ENCODE results near the gene CALHM1. TPM values are rescaled to one million over a fixed set of nuclear protein-coding genes. Genes with fewer than 3 reads are reported as not detected.

Gene CALHM1
- total RNA-seq, 1 donor from 2014 or later, result not detected

DNA sequence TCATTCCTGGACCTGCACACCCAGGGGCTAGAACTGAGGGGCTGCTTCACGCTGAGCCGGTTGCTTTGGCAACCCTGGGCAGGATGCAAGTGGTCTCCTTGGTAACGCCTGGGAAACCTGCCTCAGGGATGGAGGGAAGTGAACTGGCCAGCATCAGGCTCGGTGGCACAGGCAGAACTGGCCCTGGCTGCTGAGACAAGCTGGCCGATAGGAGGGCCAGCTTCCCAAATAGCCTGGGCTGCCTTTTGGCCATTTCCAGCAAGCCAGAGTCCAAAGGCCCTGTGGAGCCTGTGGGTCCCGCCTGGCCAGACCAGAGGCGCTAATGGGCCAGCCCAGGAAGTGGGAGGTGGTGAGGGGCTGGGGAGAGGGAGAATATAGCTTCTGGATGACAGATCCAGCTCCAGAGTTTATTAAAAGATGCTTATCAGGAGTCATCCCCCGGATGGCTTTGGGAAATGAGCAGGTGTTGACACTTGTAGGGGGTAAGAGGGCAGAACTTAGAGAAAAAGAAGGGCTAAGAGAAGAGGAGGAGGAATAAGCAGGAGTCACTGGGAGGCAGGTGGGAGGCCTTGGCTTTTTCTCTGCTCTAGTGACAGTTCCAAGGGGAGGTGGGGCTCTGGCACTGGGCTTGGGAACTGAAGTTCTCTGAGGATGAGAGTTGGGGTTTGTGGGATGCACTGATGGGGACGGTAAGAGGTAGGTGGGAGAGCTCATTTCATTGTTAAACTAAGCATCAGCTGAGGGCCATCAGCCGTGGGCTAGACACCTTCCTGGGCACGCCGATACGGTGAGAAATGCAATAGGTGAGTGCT lies 44.4 kb upstream of the CALHM1 start:
- H3K36me3 ChIP-seq (ENCODE audit: control insufficient read depth, insufficient read depth, low read length), result no peaks in the 10 kb centered on the region
- TF ChIP-seq, protein P1, sequence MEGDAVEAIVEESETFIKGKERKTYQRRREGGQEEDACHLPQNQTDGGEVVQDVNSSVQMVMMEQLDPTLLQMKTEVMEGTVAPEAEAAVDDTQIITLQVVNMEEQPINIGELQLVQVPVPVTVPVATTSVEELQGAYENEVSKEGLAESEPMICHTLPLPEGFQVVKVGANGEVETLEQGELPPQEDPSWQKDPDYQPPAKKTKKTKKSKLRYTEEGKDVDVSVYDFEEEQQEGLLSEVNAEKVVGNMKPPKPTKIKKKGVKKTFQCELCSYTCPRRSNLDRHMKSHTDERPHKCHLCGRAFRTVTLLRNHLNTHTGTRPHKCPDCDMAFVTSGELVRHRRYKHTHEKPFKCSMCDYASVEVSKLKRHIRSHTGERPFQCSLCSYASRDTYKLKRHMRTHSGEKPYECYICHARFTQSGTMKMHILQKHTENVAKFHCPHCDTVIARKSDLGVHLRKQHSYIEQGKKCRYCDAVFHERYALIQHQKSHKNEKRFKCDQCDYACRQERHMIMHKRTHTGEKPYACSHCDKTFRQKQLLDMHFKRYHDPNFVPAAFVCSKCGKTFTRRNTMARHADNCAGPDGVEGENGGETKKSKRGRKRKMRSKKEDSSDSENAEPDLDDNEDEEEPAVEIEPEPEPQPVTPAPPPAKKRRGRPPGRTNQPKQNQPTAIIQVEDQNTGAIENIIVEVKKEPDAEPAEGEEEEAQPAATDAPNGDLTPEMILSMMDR (IDR thresholded peaks at IDR 0.05; ENCODE audit: insufficient read depth, low read length, poor library complexity, severe bottlenecking), result no peak
- peaks cover 21% of the 10 kb centered on the region for H3K27me3 ChIP-seq (ENCODE audit: control insufficient read depth, insufficient read depth, low read length)
- H3K4me3 ChIP-seq (ENCODE audit: low read depth, low read length), result no peak overlapping the region
- no peak for DNase-seq (ENCODE audit: low read depth)

DNA sequence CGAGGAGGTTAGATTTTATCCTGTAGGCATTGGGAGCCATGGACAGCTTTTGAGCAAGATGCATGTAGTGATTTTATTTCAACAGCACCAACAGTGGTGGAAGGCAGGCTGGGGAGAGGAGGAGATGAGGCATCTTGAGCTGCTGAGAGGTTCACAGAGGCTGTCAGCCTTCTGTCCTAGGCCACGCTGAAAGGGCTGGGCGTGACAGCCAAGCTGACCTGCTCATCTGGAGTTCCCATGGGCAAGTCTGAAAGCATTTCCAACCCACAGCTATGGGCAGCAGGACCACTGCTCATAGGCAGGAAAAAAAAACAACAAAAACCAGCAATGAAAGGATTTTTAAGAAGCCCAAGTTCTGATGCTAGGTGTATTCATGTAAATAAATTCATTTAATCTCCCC lies 42.5 kb upstream of the CALHM1 start:
- TF ChIP-seq, protein P1 (IDR thresholded peaks at IDR 0.05; ENCODE audit: insufficient read depth, low read length, poor library complexity, severe bottlenecking), result no peak

DNA sequence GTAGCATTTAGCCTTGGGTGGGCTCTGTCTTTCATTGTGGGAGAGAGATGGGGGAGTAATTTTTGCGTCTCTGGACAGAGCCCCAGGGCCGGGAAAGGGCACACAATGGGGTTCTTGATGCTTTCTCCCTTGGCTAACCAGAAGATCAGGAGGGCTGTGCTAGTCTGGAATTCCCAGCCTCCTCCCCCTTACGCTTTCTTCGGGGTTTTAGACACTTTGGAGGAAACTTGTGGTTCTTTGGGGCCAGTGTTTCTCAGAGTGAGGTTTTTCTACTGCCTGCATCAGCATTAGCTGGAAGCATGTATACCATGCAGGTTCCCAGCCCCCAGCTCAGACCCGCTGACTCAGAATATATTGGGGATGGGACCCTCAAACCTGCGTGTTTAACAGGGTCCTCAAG lies 41.8 kb upstream of the CALHM1 start:
- TF ChIP-seq, protein P1 (IDR thresholded peaks at IDR 0.05; ENCODE audit: insufficient read depth, low read length, poor library complexity, severe bottlenecking), result no peak
- H3K27me3 ChIP-seq (ENCODE audit: control insufficient read depth, insufficient read depth, low read length), result peaks cover 19% of the 10 kb centered on the region

More for the DNA sequence above, 42.5 kb upstream of the CALHM1 start:
- DNase-seq (ENCODE audit: low read depth), result no peak
- Histone ChIP-seq H3K4me3 (ENCODE audit: low read depth, low read length) (no peak overlapping the region), H3K36me3 (ENCODE audit: control insufficient read depth, insufficient read depth, low read length) (no peaks in the 10 kb centered on the region), H3K27me3 (ENCODE audit: control insufficient read depth, insufficient read depth, low read length) (peaks cover 15% of the 10 kb centered on the region)

DNA sequence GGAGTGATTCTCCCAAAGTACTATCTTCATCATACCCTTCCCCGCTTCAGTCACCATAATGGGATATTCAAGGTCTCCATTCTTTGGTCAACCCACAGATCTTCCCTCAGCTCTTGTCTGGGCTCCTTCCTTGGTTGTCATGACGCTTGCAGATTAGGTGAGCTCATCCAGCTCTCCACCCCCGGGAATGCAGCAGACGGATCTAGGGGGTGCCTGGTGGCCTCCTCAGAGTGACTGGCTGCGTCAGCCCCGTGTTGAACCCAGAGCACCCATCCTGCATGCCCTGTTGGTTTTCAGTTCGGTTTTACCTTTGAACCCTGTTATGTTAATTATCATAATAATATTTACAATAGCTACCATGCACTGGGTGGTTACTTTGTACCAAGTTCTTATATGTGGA lies 41.2 kb upstream of the CALHM1 start:
- peaks cover 24% of the 10 kb centered on the region for H3K27me3 ChIP-seq (ENCODE audit: control insufficient read depth, insufficient read depth, low read length)
- no peaks in the 10 kb centered on the region for H3K36me3 ChIP-seq (ENCODE audit: control insufficient read depth, insufficient read depth, low read length)
- H3K4me3 ChIP-seq (ENCODE audit: low read depth, low read length), result no peak overlapping the region
- TF ChIP-seq, protein P1 (IDR thresholded peaks at IDR 0.05; ENCODE audit: insufficient read depth, low read length, poor library complexity, severe bottlenecking), result no peak
- DNase-seq (ENCODE audit: low read depth), result no peak

More for the DNA sequence above, 41.8 kb upstream of the CALHM1 start:
- H3K36me3 ChIP-seq (ENCODE audit: control insufficient read depth, insufficient read depth, low read length), result no peaks in the 10 kb centered on the region
- no peak for DNase-seq (ENCODE audit: low read depth)
- no peak overlapping the region for H3K4me3 ChIP-seq (ENCODE audit: low read depth, low read length)

DNA sequence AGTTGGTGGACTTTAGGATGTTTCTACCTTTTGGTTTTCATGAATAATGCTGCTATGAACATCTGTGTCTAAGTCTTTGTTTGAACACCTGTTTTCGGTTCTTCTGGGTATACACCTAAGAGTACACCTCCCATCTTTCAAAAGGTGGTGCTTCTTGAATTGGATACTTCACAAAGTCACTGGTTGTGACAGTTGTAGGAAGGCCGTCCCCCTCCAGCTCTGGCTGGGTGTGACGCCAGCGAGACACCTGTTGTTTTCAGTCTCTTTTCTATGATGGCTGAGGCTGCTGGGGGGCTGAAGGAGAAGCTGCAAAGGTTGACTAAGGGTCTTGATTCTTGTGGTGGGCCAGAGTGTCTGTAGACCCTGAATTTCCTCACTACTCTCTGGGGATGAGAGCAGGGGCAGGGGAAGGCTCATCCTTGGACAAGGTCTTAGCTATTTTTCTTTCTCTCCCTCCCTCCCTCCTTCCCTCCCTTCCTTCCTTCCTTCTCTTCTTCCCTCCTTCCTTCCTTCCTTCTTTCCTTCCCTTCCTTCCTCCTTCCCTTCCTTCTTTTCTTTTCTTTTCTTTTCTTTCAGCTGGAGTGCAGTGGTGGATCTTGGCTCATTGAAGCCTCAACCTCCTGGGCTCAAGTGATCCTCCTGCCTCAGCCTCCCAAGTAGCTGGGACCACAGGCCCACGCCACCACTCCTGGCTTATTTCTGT lies 40.4 kb upstream of the CALHM1 start:
- H3K27me3 ChIP-seq (ENCODE audit: control insufficient read depth, insufficient read depth, low read length), result peaks cover 31% of the 10 kb centered on the region
- no peaks in the 10 kb centered on the region for H3K36me3 ChIP-seq (ENCODE audit: control insufficient read depth, insufficient read depth, low read length)
- TF ChIP-seq, protein P1 (IDR thresholded peaks at IDR 0.05; ENCODE audit: insufficient read depth, low read length, poor library complexity, severe bottlenecking), result no peak
- no peak overlapping the region for H3K4me3 ChIP-seq (ENCODE audit: low read depth, low read length)
- DNase-seq (ENCODE audit: low read depth), result no peak
